WERI-Rb-1 (cell line): ENCODE data around the gene TIMM23.

Source experiments
- DNase-seq: peaks from one replicate; pipeline ENCODE4 v3.0.0-alpha.2; 2020
- H3K27ac ChIP-seq: fragments of 250-450 bp; sonication (Bioruptor Pico); 2 replicates; pipeline ENCODE4 v1.5.1; 2020; ENCODE audit warnings: mild to moderate bottlenecking, moderate library complexity
- H3K27me3 ChIP-seq: fragments of 250-450 bp; sonication (Bioruptor Pico); 2 replicates; pipeline ENCODE4 v1.5.1; 2021; ENCODE audit warnings: mild to moderate bottlenecking, low read depth, moderate library complexity; ENCODE audit not compliant: insufficient read depth, severe bottlenecking
- H3K36me3 ChIP-seq: fragments of 250-450 bp; sonication (Bioruptor Pico); 2 replicates; pipeline ENCODE4 v1.5.1; 2020; ENCODE audit warnings: mild to moderate bottlenecking, moderate library complexity
- H3K4me3 ChIP-seq: 2 replicates; pipeline ENCODE4 v1.5.1; 2011; ENCODE audit warnings: low read depth, mild to moderate bottlenecking, control low read depth, low read length
- H3K9me3 ChIP-seq: fragments of 250-450 bp; sonication (Bioruptor Pico); 2 replicates; pipeline ENCODE4 v1.5.1; 2021; ENCODE audit warnings: mild to moderate bottlenecking, moderate library complexity; ENCODE audit not compliant: severe bottlenecking
- TF ChIP-seq, protein P1 (sequence below): IDR thresholded peaks from 2 replicates; pipeline ENCODE4 v1.5.1; 2011; ENCODE audit warnings: low read depth, mild to moderate bottlenecking, control low read depth, inconsistent platforms, low read length

The TIMM23 gene

DNA sequence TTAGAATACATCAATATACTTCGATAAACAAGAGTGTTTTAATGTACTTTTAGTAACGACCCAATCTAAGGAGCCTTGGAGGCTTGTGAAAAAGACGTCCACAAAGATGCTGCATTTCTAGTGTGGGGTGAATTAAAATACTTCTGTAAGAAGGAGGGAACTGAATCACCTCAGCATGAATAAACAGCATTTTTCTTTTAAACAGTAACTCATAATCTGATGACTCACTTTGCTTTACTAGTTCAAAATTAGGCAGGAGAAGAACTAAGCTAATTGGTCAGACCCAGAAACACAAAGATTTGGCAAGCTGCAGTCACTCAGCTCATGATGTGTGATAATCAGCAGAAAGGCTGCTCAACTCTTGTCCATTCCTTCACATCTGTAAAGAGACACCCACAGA, 33.9 kb downstream of the TIMM23 start:
- Histone ChIP-seq H3K27ac (no peak overlapping the region), H3K9me3 (no peaks in the 10 kb centered on the region), H3K4me3 (no peak overlapping the region), H3K36me3 (peaks cover 85% of the 10 kb centered on the region), H3K27me3 (no peaks in the 10 kb centered on the region)
- TF ChIP-seq, protein P1, sequence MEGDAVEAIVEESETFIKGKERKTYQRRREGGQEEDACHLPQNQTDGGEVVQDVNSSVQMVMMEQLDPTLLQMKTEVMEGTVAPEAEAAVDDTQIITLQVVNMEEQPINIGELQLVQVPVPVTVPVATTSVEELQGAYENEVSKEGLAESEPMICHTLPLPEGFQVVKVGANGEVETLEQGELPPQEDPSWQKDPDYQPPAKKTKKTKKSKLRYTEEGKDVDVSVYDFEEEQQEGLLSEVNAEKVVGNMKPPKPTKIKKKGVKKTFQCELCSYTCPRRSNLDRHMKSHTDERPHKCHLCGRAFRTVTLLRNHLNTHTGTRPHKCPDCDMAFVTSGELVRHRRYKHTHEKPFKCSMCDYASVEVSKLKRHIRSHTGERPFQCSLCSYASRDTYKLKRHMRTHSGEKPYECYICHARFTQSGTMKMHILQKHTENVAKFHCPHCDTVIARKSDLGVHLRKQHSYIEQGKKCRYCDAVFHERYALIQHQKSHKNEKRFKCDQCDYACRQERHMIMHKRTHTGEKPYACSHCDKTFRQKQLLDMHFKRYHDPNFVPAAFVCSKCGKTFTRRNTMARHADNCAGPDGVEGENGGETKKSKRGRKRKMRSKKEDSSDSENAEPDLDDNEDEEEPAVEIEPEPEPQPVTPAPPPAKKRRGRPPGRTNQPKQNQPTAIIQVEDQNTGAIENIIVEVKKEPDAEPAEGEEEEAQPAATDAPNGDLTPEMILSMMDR, result no peak
- no peak for DNase-seq

DNA sequence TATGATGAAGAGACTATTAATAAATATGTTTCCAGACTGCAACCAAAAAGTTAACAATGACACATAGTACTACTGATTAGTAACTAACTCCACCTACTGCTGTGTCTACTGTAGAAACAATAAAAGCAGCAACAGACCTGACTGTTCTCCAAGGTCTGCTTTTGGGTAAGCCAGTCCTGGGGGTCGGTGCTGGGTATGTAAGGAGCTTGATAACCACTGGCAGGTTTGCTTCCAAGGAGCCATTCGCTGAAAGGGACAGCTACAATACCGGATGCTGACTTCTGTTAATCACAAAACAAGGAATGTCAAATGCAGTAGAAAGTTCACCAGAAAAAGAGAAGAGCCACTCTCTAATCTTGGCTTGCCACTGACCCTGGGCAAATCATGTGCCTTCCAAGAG, 40.5 kb downstream of the TIMM23 start:
- Histone ChIP-seq H3K9me3 (no peaks in the 10 kb centered on the region), H3K4me3 (no peak overlapping the region), H3K27me3 (no peaks in the 10 kb centered on the region), H3K27ac (no peak overlapping the region), H3K36me3 (peaks cover 74% of the 10 kb centered on the region)
- no peak for DNase-seq
- TF ChIP-seq, protein P1, result no peak

DNA sequence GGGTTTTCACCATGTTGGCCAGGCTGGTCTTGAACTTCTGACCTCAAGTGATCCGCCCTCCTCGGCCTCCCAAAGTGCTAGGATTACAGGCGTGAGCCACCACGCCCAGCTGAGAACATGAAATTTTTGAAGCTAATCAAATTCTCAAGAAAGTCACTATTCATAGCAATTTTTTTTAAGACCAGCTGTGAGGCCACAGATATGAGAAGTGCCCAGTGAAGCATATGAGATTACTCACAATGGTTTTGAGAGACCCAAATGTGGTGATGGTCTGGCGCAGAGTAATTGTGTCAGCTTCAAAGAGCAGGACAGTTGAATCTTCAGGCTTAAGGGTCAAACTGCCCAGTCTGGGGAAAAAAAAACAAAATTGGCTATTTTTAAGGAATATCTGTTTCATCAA, 41.9 kb downstream of the TIMM23 start:
- DNase-seq, result no peak
- TF ChIP-seq, protein P1, result no peak
- H3K4me3 ChIP-seq, result no peak overlapping the region
- no peaks in the 10 kb centered on the region for H3K27me3 ChIP-seq
- H3K36me3 ChIP-seq, result peaks cover 59% of the 10 kb centered on the region
- H3K27ac ChIP-seq, result no peak overlapping the region; the same call in 1 of the 2 replicates
- H3K9me3 ChIP-seq, result no peaks in the 10 kb centered on the region

DNA sequence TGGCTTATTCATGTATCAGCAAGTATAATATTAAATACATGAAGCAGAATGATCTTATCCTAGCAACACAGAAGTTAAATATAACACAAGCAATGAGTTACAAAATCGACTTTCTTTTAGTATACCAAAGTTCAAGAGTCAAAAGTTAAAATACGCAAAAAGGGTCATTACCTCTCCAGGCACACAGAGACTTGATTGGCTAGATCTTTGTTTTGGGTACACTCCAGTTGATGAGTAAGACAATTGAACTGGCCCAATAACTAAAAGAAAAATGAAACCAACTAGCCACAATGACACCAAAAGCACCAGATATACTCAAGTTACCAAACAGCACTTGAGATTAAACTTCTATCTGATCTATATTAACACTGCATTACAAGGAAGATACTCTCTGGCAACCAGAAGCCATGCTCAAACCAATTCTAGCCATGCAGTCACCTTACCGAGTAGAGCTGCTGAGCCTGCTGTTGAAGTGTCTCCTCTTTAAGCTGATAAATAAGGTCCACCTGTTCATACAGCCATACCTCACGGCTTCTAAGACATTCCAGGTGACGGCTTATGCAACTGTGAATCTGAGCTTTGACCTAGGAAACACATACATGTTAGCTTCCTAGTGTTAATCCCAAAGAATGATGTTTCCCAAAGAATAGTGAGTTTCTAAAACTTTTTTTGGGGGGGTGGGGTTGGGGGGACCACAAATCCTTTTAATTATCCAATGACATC, 42.6 kb downstream of the TIMM23 start:
- Histone ChIP-seq H3K9me3 (no peaks in the 10 kb centered on the region), H3K36me3 (peaks cover 53% of the 10 kb centered on the region), H3K27ac (peak overlapping the region; percentile 6; the same call in 1 of the 2 replicates), H3K27me3 (no peaks in the 10 kb centered on the region), H3K4me3 (no peak overlapping the region)
- no peak for DNase-seq
- TF ChIP-seq, protein P1, result no peak

DNA sequence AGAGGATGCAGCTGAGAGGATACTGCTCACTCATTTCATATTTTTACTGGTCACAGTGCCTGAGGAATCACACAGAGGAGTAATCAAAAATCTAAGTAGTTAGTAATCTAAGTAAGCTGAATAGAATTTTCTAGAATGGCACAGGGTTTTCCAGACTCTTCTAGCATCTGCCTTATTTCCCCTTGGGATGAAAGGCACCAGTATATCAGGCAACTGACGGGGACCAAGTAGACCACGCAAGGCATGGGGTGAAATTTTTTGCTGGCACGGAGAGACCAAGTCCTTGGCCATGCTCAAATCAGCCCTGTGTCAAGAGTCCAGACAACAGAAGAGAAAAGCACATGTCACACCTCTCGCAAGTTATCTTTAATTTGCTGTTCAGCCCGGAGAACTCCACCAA, 43.9 kb downstream of the TIMM23 start:
- H3K27ac ChIP-seq, result no peak overlapping the region
- TF ChIP-seq, protein P1, result no peak
- peaks cover 40% of the 10 kb centered on the region for H3K36me3 ChIP-seq
- H3K27me3 ChIP-seq, result no peaks in the 10 kb centered on the region
- no peak for DNase-seq
- H3K4me3 ChIP-seq, result no peak overlapping the region
- no peaks in the 10 kb centered on the region for H3K9me3 ChIP-seq

DNA sequence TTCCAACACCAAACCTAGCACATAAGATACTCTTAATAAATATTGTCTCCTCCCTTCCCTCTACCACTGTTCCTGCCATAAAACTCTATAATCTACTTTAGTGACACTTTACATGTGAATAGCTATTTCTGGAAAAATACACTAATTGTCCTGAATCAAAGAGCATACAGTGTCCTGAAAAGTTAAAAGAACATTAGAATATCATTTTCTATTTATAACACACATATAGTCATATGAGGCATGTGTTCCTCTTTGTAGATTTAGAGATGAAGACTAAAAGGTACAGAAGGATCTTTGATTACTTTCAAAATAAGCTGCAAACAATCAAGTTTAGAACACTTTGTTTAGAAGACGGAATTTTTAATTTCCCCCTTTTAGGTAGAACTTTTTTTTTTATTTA, 44.5 kb downstream of the TIMM23 start:
- DNase-seq, result no peak
- TF ChIP-seq, protein P1, result no peak
- H3K36me3 ChIP-seq, result peaks cover 36% of the 10 kb centered on the region
- H3K9me3 ChIP-seq, result no peaks in the 10 kb centered on the region
- no peak overlapping the region for H3K27ac ChIP-seq
- H3K27me3 ChIP-seq, result no peaks in the 10 kb centered on the region
- no peak overlapping the region for H3K4me3 ChIP-seq
